Measurements from ENCODE around the gene DMBT1. TPM values are rescaled to one million over a fixed set of nuclear protein-coding genes. Genes with fewer than 3 reads are reported as not detected.
"Not testable (repeated sequence)": the region's sequence is repeated elsewhere in the genome, so short reads cannot be mapped to it uniquely, and the experiment has no call there.

The DMBT1 gene
- total RNA-seq, 1 experiment from 2014 or later: 0.13 TPM

GRCh38 chr10:122577311-122577885, 16.8 kb downstream of the DMBT1 start:
- H3K27ac Mint-ChIP-seq: no peak overlapping the region
- peaks cover 32% of the 10 kb centered on the region for H3K9me3 Mint-ChIP-seq
- ChIA-PET CTCF (interaction anchor here (1.5 kb wide), 1 partner anchor 278 kb away, joined by 4 read pairs; no protein-coding TSS in a partner anchor), POLR2A (no interaction called here)
- peaks cover 4% of the 10 kb centered on the region for H3K27me3 Mint-ChIP-seq (ENCODE audit: low read depth)
- no peak overlapping the region for H3K4me3 Mint-ChIP-seq
- no peaks in the 10 kb centered on the region for H3K4me1 Mint-ChIP-seq
- peaks cover 6% of the 10 kb centered on the region for H3K36me3 Mint-ChIP-seq
- ATAC-seq: no peak
- TF ChIP-seq E2F5 (CRISPR knock-in tag; IDR thresholded peaks at IDR 0.05) (no peak), ZNF263 (CRISPR knock-in tag; IDR thresholded peaks at IDR 0.05; ENCODE audit: low read depth) (no peak), ZNF232 (CRISPR knock-in tag; IDR thresholded peaks at IDR 0.05) (no peak), ETV6 (CRISPR knock-in tag; IDR thresholded peaks at IDR 0.05) (no peak), MYBL2 (CRISPR knock-in tag; IDR thresholded peaks at IDR 0.05) (no peak), MAX (CRISPR knock-in tag; IDR thresholded peaks at IDR 0.05) (no peak), ZNF512 (CRISPR knock-in tag; IDR thresholded peaks at IDR 0.05; ENCODE audit: borderline replicate concordance) (no peak), ZBTB21 (CRISPR knock-in tag; IDR thresholded peaks at IDR 0.05; ENCODE audit: borderline replicate concordance) (no peak), RELA (CRISPR knock-in tag; IDR thresholded peaks at IDR 0.05; ENCODE audit: borderline replicate concordance) (no peak), CTCF (IDR thresholded peaks at IDR 0.05) (no peak), HMGA2 (CRISPR knock-in tag; IDR thresholded peaks at IDR 0.05) (no peak), ZNF219 (CRISPR knock-in tag; IDR thresholded peaks at IDR 0.05; ENCODE audit: borderline replicate concordance) (no peak), USF2 (CRISPR knock-in tag; IDR thresholded peaks at IDR 0.05) (no peak), KAT7 (CRISPR knock-in tag; IDR thresholded peaks at IDR 0.05; ENCODE audit: borderline replicate concordance) (no peak), ZNF396 (CRISPR knock-in tag; IDR thresholded peaks at IDR 0.05; ENCODE audit: borderline replicate concordance) (no peak), ATF3 (CRISPR knock-in tag; conservative IDR thresholded peaks at IDR 0.05) (no peak), ZNF281 (CRISPR knock-in tag; IDR thresholded peaks at IDR 0.05) (no peak)
- no peak for DNase-seq (ENCODE audit: low spot score)

- peaks cover 31% of the 10 kb centered on the region for H3K9me3 Mint-ChIP-seq
- H3K4me3 Mint-ChIP-seq; H3K4me1 Mint-ChIP-seq; ATAC-seq; H3K27ac Mint-ChIP-seq; CTCF ChIA-PET; H3K27me3 Mint-ChIP-seq (ENCODE audit: low read depth); DNase-seq (ENCODE audit: low spot score); H3K36me3 Mint-ChIP-seq: not testable (repeated sequence)
- POLR2A ChIA-PET: interaction anchor here (0.7 kb wide), 1 partner anchor 856 kb away, joined by 3 read pairs; no protein-coding TSS in a partner anchor
Observed at GRCh38 chr10:122586070-122586469, 25.5 kb downstream of the DMBT1 start.
